ENCODE data around the gene DSC1. TPM values are rescaled to one million over a fixed set of nuclear protein-coding genes. Genes with fewer than 3 reads are reported as not detected.

Gene DSC1
- polyA plus RNA-seq, 1 donor from 2014 or later, result 0.54 TPM

DNA sequence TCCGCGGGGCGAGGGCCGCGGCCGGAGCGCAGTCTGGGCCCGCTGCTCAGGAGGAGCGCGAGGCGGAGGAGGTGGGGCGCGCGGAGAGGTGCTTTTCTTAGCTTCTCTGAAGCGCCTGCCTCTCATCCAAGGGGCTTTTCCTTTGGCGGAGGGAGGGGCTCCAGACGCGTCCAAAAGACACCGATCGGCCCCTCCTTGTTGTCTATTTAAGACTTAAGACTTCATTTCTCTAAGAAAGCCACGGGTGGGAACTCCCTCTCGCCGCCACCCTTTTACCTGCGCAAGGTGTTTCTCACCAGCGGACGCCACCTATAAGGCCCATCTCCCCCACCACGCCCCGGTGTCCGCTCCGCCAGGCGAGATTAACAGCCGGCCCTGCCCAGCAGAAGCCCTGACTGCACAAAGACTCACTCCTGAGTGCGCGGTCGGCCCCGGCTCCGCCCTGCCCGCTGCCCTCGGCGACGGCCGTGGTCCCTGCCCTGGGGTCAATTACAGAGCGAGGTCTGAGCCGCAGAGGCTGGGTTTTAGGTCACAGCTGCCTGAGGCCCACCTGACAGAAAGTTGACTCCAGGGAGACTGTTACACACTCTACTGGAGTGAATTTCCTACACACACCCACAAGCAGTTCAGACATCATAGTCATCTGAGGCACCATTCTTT lies 60.5 kb downstream of the DSC1 start, which contains the start of gene DSC2:
Gene DSC2, minus strand, starts transcription at position 397 of the 660 bp plus-strand sequence. CDS start 450 bp downstream, outside the sequence.
- peak within 1 kb of the TSS in 1 of 3 donors; percentile 59 for H3K27ac Mint-ChIP-seq
- H3K9me3 Mint-ChIP-seq, result peaks cover 2 to 6% (median 6%) of the 10 kb centered on the region in 3 donors
- H3K36me3 Mint-ChIP-seq, result peaks cover 3% of the 10 kb centered on the region
- H3K27me3 Mint-ChIP-seq, result peaks cover 7% of the 10 kb centered on the region
- no peaks in the 10 kb centered on the region for H3K4me1 Mint-ChIP-seq
- no peak within 1 kb of the TSS for H3K4me3 Mint-ChIP-seq

DNA sequence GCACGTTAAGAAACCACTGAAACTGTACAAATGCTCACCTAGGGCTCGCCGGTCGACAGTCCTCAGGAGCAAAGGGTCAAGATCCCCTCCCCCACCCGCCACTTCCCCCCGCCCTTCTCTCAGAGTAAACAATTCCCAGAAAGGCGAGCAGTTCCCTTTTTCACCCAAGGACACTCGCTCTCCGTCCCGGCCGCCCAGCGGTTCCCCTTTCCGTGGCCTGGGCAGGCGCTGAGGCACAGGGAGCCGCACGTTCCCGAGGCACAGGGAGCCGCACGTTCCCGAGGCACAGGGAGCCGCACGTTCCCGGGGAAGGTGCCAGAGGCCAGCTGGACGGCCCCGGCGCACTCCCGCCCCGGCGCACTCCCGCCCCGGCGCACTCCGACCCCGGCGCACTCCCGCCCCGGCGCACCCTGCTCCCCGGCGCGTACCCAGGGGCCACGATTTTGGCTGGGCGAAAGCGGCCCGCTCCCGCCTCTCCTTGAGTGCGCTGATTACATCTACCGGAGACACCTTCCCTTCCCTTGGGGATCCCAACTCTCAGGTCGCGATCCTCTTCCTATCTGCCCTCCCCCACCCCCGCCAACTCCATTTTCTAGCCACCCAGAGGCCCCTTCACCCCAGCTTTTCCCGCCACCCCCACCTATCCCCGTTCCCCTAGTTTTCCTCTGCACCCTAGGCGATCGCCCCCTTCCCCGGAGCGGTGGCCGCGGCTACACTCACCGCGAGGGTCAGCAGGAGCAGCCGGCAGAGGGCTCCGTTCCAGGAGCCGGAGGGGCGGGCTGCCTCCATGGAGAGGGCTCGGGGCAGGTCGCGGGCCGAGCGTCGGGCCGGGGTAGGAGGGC lies 61.3 kb downstream of the DSC1 start:
- Mint-ChIP-seq H3K36me3 (no peaks in the 10 kb centered on the region), H3K27me3 (peaks cover 7% of the 10 kb centered on the region), H3K4me1 (no peaks in the 10 kb centered on the region), H3K9me3 (peaks cover 2 to 6% (median 6%) of the 10 kb centered on the region in 3 donors), H3K4me3 (no peak overlapping the region), H3K27ac (no peak overlapping the region)

GRCh38 chr18:31100436-31101182 lies 62.0 kb downstream of the DSC1 start:
- Mint-ChIP-seq H3K27me3 (peaks cover 7% of the 10 kb centered on the region), H3K27ac (no peak overlapping the region), H3K4me3 (no peak overlapping the region), H3K4me1 (no peaks in the 10 kb centered on the region), H3K9me3 (peaks cover 2 to 8% (median 6%) of the 10 kb centered on the region in 3 donors), H3K36me3 (no peaks in the 10 kb centered on the region)

GRCh38 chr18:31099450-31100230 lies 63.0 kb downstream of the DSC1 start:
- Mint-ChIP-seq H3K36me3 (no peaks in the 10 kb centered on the region), H3K4me1 (no peaks in the 10 kb centered on the region), H3K9me3 (peaks cover 6 to 15% (median 8%) of the 10 kb centered on the region in 3 donors), H3K4me3 (no peak overlapping the region), H3K27ac (no peak overlapping the region), H3K27me3 (peaks cover 7% of the 10 kb centered on the region)

- Mint-ChIP-seq H3K4me1 (no peaks in the 10 kb centered on the region), H3K36me3 (no peaks in the 10 kb centered on the region), H3K27me3 (peaks cover 7% of the 10 kb centered on the region), H3K27ac (no peak overlapping the region), H3K4me3 (no peak overlapping the region), H3K9me3 (peaks cover 6 to 15% (median 8%) of the 10 kb centered on the region in 3 donors)
Observed at GRCh38 chr18:31098878-31099277, 63.8 kb downstream of the DSC1 start.

GRCh38 chr18:31097666-31098065 lies 65.0 kb downstream of the DSC1 start:
- H3K36me3 Mint-ChIP-seq, result no peaks in the 10 kb centered on the region
- peaks cover 6 to 15% (median 9%) of the 10 kb centered on the region in 3 donors for H3K9me3 Mint-ChIP-seq
- H3K4me3 Mint-ChIP-seq, result no peak overlapping the region
- H3K27ac Mint-ChIP-seq, result no peak overlapping the region
- H3K27me3 Mint-ChIP-seq, result peaks cover 7% of the 10 kb centered on the region
- no peaks in the 10 kb centered on the region for H3K4me1 Mint-ChIP-seq

DNA sequence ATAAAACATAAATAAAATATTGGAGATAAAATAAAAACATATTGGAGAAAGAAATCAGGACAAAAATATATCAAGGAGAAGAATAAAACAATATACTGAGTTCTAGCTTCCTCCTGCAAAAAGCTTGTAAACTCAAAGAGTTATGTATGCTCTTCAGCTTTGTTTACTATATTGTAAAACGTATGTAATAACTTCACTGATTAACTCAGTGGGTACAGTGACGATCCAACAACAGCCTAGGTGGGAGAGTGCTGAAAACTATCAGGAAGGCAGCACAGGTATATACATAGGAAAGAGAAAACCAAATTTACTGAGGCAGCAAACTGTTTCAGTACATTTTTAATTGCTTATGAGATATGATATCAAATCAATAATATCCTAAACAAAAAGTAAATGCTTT lies 68.8 kb downstream of the DSC1 start:
- H3K4me1 Mint-ChIP-seq, result no peaks in the 10 kb centered on the region
- no peak overlapping the region for H3K27ac Mint-ChIP-seq
- peaks cover 0 to 26% (median 9%) of the 10 kb centered on the region in 3 donors for H3K9me3 Mint-ChIP-seq
- H3K36me3 Mint-ChIP-seq, result no peaks in the 10 kb centered on the region
- H3K27me3 Mint-ChIP-seq, result no peaks in the 10 kb centered on the region
- H3K4me3 Mint-ChIP-seq, result no peak overlapping the region

- no peaks in the 10 kb centered on the region for H3K27me3 Mint-ChIP-seq
- no peaks in the 10 kb centered on the region for H3K36me3 Mint-ChIP-seq
- no peaks in the 10 kb centered on the region for H3K4me1 Mint-ChIP-seq
- peaks cover 0 to 26% (median 9%) of the 10 kb centered on the region in 3 donors for H3K9me3 Mint-ChIP-seq
- no peak overlapping the region for H3K27ac Mint-ChIP-seq
- H3K4me3 Mint-ChIP-seq, result no peak overlapping the region
Observed at GRCh38 chr18:31093294-31093693, 69.4 kb downstream of the DSC1 start.

- no peak overlapping the region for H3K27ac Mint-ChIP-seq
- no peak overlapping the region for H3K4me3 Mint-ChIP-seq
- no peaks in the 10 kb centered on the region for H3K36me3 Mint-ChIP-seq
- no peaks in the 10 kb centered on the region for H3K4me1 Mint-ChIP-seq
- no peaks in the 10 kb centered on the region for H3K27me3 Mint-ChIP-seq
- H3K9me3 Mint-ChIP-seq, result peaks cover 0 to 26% (median 9%) of the 10 kb centered on the region in 3 donors
Observed at GRCh38 chr18:31091350-31091749, 71.3 kb downstream of the DSC1 start.

- H3K4me3 Mint-ChIP-seq, result no peak overlapping the region
- H3K27me3 Mint-ChIP-seq, result no peaks in the 10 kb centered on the region
- H3K36me3 Mint-ChIP-seq, result no peaks in the 10 kb centered on the region
- H3K27ac Mint-ChIP-seq, result no peak overlapping the region
- H3K9me3 Mint-ChIP-seq, result peaks cover 0 to 18% (median 4%) of the 10 kb centered on the region in 3 donors
- H3K4me1 Mint-ChIP-seq, result no peaks in the 10 kb centered on the region
Observed at GRCh38 chr18:31088532-31088931, 74.1 kb downstream of the DSC1 start.

DNA sequence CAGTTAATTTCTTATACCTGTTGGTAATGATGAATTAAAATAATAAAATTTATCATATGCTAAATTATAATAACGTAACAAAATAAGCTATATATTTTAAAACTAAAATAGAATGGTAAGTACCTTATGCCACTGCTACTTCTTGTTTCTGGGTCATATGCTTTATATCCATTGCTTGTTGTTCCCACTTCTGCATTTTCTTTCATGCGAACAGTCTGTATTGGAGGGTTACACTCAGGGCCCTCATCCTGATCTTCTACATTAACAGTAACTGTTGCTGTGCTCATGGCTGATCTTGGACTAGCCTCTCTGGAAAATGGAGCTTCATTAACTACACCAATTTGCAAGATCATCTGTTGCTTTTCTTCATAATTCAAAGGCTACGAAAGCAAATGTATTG lies 82.7 kb downstream of the DSC1 start:
- Mint-ChIP-seq H3K4me1 (no peaks in the 10 kb centered on the region), H3K27ac (no peak overlapping the region), H3K9me3 (peaks cover 0 to 5% (median 3%) of the 10 kb centered on the region in 3 donors), H3K4me3 (no peak overlapping the region), H3K27me3 (no peaks in the 10 kb centered on the region), H3K36me3 (no peaks in the 10 kb centered on the region)

Other genes starting within 250 kb of the DSC1 start
- not detected for gene DSC3, start 120.1 kb downstream of the DSC1 start, polyA plus RNA-seq
- gene DSC2, start 60.4 kb downstream of the DSC1 start, polyA plus RNA-seq, result not detected
- gene DSG1, start 155.3 kb upstream of the DSC1 start, polyA plus RNA-seq, result not detected
- not detected for gene DSG4, start 213.9 kb upstream of the DSC1 start, polyA plus RNA-seq